A549 (cell line): ENCODE results near the gene PHGDH. TPM values are rescaled to one million over a fixed set of nuclear protein-coding genes. Genes with fewer than 3 reads are reported as not detected.

Experiments
- ATAC-seq, 2 experiments: fragments of 200-7000 bp in 1 of 2; fragments of >200 bp in 1 of 2; cut with Nextera tagmentation in 1 of 2; cut with Tn5 transposase in 1 of 2; 3 replicates each; pipeline versions ENCODE4 v1.8.0 to v1.9.1; 2018 to 2020; ENCODE audit warnings: mild to moderate bottlenecking in 1 of 2, moderate library complexity in 1 of 2
- CTCF ChIA-PET: fragments of 300-600 bp; sonication (Branson Sonifier 250); formaldehyde crosslinking; extraction: SDS; loops from one replicate; lab custom pipeline; 2021; ENCODE audit warnings: antibody characterized with exemption, inconsistent platforms; lab: Yijun Ruan, JAX
- POLR2A ChIA-PET: fragments of 350-600 bp; formaldehyde crosslinking; extraction: SDS; loops from one replicate; lab custom pipeline; 2021; ENCODE audit warnings: antibody characterized with exemption, inconsistent platforms; lab: Yijun Ruan, JAX
- DNase-seq, 2 experiments: peaks; one replicate each; pipeline versions ENCODE4 v3.0.0 to v3.0.0-alpha.2; 2011 to 2016; ENCODE audit warnings: low read depth in 1 of 2, low spot score in 1 of 2
- FAIRE-seq: peaks from 2 replicates; lab custom pipeline; 2011; peaks lifted over from hg19 to GRCh38; lab: Jason Lieb, UNC
- H3K27ac ChIP-seq, 2 experiments: fragments of >200 bp; sonication (Bioruptor Twin); formaldehyde crosslinking; 3 replicates each; pipeline ENCODE4 v1.5.1; 2016 to 2017
- H3K4me1 ChIP-seq: fragments of >200 bp; sonication (Bioruptor Twin); formaldehyde crosslinking; 3 replicates; pipeline ENCODE4 v1.6.1; 2016
- H3K4me2 ChIP-seq: fragments of >200 bp; sonication (Bioruptor Twin); formaldehyde crosslinking; 3 replicates; pipeline ENCODE4 v1.6.1; 2016
- H3K4me3 ChIP-seq: fragments of >200 bp; sonication (Bioruptor Twin); formaldehyde crosslinking; 3 replicates; pipeline ENCODE4 v1.5.1; 2016
- H3K9me3 ChIP-seq: fragments of >200 bp; sonication (Bioruptor Twin); formaldehyde crosslinking; 3 replicates; pipeline ENCODE4 v1.6.1; 2016
- BHLHE40 ChIP-seq: IDR thresholded peaks from 2 replicates; pipeline ENCODE4 v1.6.1; 2012; ENCODE audit warnings: low read depth, low read length, inconsistent platforms
- EHF ChIP-seq: fragments of 250-450 bp; sonication (Bioruptor Pico); IDR thresholded peaks from 2 replicates; pipeline ENCODE4 v1.5.0; 2020; ENCODE audit warnings: mild to moderate bottlenecking
- EHMT2 ChIP-seq: fragments of 200-600 bp; sonication (generic); IDR thresholded peaks from 2 replicates; pipeline ENCODE4 v1.6.1; 2016; ENCODE audit warnings: antibody characterized with exemption, low read depth, mild to moderate bottlenecking, moderate library complexity
- ESRRA ChIP-seq: fragments of 150-350 bp; IDR thresholded peaks from 2 replicates; pipeline ENCODE4 v1.6.1; 2014; ENCODE audit warnings: mild to moderate bottlenecking, low read length, borderline replicate concordance
- FOSB ChIP-seq: fragments of 250-450 bp; sonication (Bioruptor Pico); IDR thresholded peaks from 2 replicates; pipeline ENCODE4 v1.5.0; 2020; ENCODE audit warnings: mild to moderate bottlenecking, moderate library complexity
- FOSL2 ChIP-seq, 2 experiments: fragments of 450-650 bp in 1 of 2; fragments of >200 bp in 1 of 2; sonication (Bioruptor Twin) in 1 of 2; formaldehyde crosslinking; IDR thresholded peaks; 2 replicates each; pipeline versions ENCODE4 v1.5.0 to v1.6.1; 2016 to 2020; ENCODE audit warnings: mild to moderate bottlenecking in 1 of 2, moderate library complexity in 1 of 2
- HEYL ChIP-seq: fragments of 250-450 bp; sonication (Bioruptor Pico); IDR thresholded peaks from 2 replicates; pipeline ENCODE4 v1.8.0; 2021; ENCODE audit warnings: mild to moderate bottlenecking, moderate library complexity
- HOXB5 ChIP-seq: fragments of 250-450 bp; sonication (Bioruptor Pico); IDR thresholded peaks from 2 replicates; pipeline ENCODE4 v1.5.0; 2020; ENCODE audit warnings: mild to moderate bottlenecking, moderate library complexity
- JUNB ChIP-seq: fragments of >200 bp; sonication (Bioruptor Twin); formaldehyde crosslinking; IDR thresholded peaks from 2 replicates; pipeline ENCODE4 v1.6.1; 2016
- KDM5A ChIP-seq: fragments of 200-600 bp; sonication (generic); IDR thresholded peaks from 2 replicates; pipeline ENCODE4 v1.6.1; 2016; ENCODE audit warnings: antibody characterized with exemption, mild to moderate bottlenecking
- MYC ChIP-seq: IDR thresholded peaks from 2 replicates; pipeline ENCODE4 v1.6.1; 2012; ENCODE audit warnings: mild to moderate bottlenecking, inconsistent platforms, low read length, improper control_type of control experiment, borderline replicate concordance
- NPAS2 ChIP-seq: fragments of 250-450 bp; sonication (Bioruptor Pico); IDR thresholded peaks from 2 replicates; pipeline ENCODE4 v1.8.0; 2022; ENCODE audit warnings: mild to moderate bottlenecking, moderate library complexity, borderline replicate concordance
- NR3C1 ChIP-seq: fragments of >200 bp; sonication (Bioruptor Twin); formaldehyde crosslinking; IDR thresholded peaks from 3 replicates; pipeline ENCODE4 v1.6.1; 2017
- PHF8 ChIP-seq: fragments of 200-600 bp; sonication (generic); IDR thresholded peaks from 2 replicates; pipeline ENCODE4 v1.6.1; 2016; ENCODE audit warnings: low read depth, mild to moderate bottlenecking, antibody characterized with exemption, moderate library complexity, borderline replicate concordance
- POLR2A ChIP-seq: IDR thresholded peaks from 2 replicates; pipeline ENCODE4 v1.6.1; 2012; ENCODE audit warnings: mild to moderate bottlenecking, low read length
- POLR2AphosphoS2 ChIP-seq: conservative IDR thresholded peaks from 2 replicates; pipeline ENCODE4 v1.6.1; 2012; ENCODE audit warnings: low read length, improper control_type of control experiment, inconsistent platforms
- RAD21 ChIP-seq, 2 experiments: fragments of >200 bp in 1 of 2; sonication (Bioruptor Twin) in 1 of 2; formaldehyde crosslinking in 1 of 2; IDR thresholded peaks in 1 of 2; conservative IDR thresholded peaks in 1 of 2; 2 replicates in 1 of 2; 3 replicates in 1 of 2; pipeline ENCODE4 v1.6.1; 2012 to 2018; ENCODE audit warnings: inconsistent platforms in 1 of 2
- RFX5 ChIP-seq: fragments of 450-650 bp; IDR thresholded peaks from 2 replicates; pipeline ENCODE4 v1.7.1; 2014; ENCODE audit warnings: antibody characterized with exemption, mild to moderate bottlenecking, moderate library complexity
- RNF2 ChIP-seq: fragments of 200-600 bp; sonication (generic); IDR thresholded peaks from 2 replicates; pipeline ENCODE4 v1.6.1; 2016; ENCODE audit warnings: low read depth, mild to moderate bottlenecking, antibody characterized with exemption, moderate library complexity, borderline replicate concordance
- ZNF302 ChIP-seq: fragments of 250-450 bp; sonication (Bioruptor Pico); IDR thresholded peaks from 2 replicates; pipeline ENCODE4 v1.9.0; 2021; ENCODE audit warnings: inconsistent platforms, mild to moderate bottlenecking, moderate library complexity
- WGBS: methylation state at CpG from one replicate; pipeline ENCODE4 v1.1.6; 2017; ENCODE audit errors: missing lambda C conversion rate; 5-methylcytosine and 5-hydroxymethylcytosine counted together
- polyA plus RNA-seq, 4 experiments: library from polyadenylated mRNA; depleted of rRNA in 3 of 4; stranded (reverse); fragments of >200 nt; fragmentation: RNase III in 1 of 4; extraction: RNeasy Plus Mini Kit Qiagen cat#74134 plus additional on column Dnase treatment in 1 of 4; gene quantifications; 2 replicates in 3 of 4; 3 replicates in 1 of 4; pipeline ENCODE4 v1.2.3, GENCODE V29; 2011 to 2017
- TF ChIP-seq, protein P1 (sequence below): fragments of >200 bp; sonication (Bioruptor Twin); formaldehyde crosslinking; IDR thresholded peaks from 3 replicates; pipeline ENCODE4 v1.6.1; 2016
- TF ChIP-seq, protein P2 (sequence below): fragments of 250-450 bp; sonication (Bioruptor Pico); IDR thresholded peaks from 2 replicates; pipeline ENCODE4 v1.5.0; 2020; ENCODE audit warnings: low read depth, mild to moderate bottlenecking, moderate library complexity

Gene PHGDH
- polyA plus RNA-seq, 2 of the 4 experiments (the other 2 are of a cell fraction): 41.4 to 65.6 TPM

- no peak overlapping the region for H3K4me2 ChIP-seq
- 61% methylated on average over 6 of the region's 6 CpGs for WGBS
- TF ChIP-seq POLR2A: no peak
- no peak for TF ChIP-seq RFX5
- TF ChIP-seq KDM5A: no peak
- no peak for TF ChIP-seq JUNB
- TF ChIP-seq RNF2: no peak
- no peak for TF ChIP-seq HOXB5 (CRISPR knock-in tag)
- no peak for TF ChIP-seq ZNF302 (CRISPR knock-in tag)
- no peak for TF ChIP-seq EHMT2
- TF ChIP-seq NR3C1: no peak
- TF ChIP-seq RAD21 (conservative IDR thresholded peaks at IDR 0.05 in 1 of 2, IDR thresholded peaks at IDR 0.05 in 1 of 2): no peak
- TF ChIP-seq POLR2AphosphoS2: no peak
- no peak for TF ChIP-seq FOSL2 (IDR thresholded peaks at IDR 0.05)
- no peak for TF ChIP-seq FOSL2 (CRISPR knock-in tag; IDR thresholded peaks at IDR 0.05)
- TF ChIP-seq, protein P1, sequence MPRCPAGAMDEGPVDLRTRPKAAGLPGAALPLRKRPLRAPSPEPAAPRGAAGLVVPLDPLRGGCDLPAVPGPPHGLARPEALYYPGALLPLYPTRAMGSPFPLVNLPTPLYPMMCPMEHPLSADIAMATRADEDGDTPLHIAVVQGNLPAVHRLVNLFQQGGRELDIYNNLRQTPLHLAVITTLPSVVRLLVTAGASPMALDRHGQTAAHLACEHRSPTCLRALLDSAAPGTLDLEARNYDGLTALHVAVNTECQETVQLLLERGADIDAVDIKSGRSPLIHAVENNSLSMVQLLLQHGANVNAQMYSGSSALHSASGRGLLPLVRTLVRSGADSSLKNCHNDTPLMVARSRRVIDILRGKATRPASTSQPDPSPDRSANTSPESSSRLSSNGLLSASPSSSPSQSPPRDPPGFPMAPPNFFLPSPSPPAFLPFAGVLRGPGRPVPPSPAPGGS: no peak
- TF ChIP-seq, protein P2, sequence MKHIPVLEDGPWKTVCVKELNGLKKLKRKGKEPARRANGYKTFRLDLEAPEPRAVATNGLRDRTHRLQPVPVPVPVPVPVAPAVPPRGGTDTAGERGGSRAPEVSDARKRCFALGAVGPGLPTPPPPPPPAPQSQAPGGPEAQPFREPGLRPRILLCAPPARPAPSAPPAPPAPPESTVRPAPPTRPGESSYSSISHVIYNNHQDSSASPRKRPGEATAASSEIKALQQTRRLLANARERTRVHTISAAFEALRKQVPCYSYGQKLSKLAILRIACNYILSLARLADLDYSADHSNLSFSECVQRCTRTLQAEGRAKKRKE (CRISPR knock-in tag): no peak
- TF ChIP-seq, all 56 proteins: peak for 0
- FAIRE-seq (no peak), ATAC-seq (no peak), DNase-seq (no peak)
- Histone ChIP-seq H3K9me3 (no peaks in the 10 kb centered on the region), H3K4me3 (no peak overlapping the region), H3K4me1 (no peaks in the 10 kb centered on the region), H3K27ac (no peak overlapping the region)
- ChIA-PET CTCF (no interaction called here), POLR2A (no interaction called here)
Measured at GRCh38 chr1:119667173-119667572, 44.6 kb upstream of the PHGDH start.

GRCh38 chr1:119670898-119671297 is 40.8 kb upstream of the PHGDH start:
- Histone ChIP-seq H3K27ac (no peak overlapping the region), H3K4me2 (no peak overlapping the region), H3K4me1 (no peaks in the 10 kb centered on the region), H3K9me3 (no peaks in the 10 kb centered on the region), H3K4me3 (no peak overlapping the region)
- no peak for FAIRE-seq
- DNase-seq: no peak
- TF ChIP-seq HEYL (CRISPR knock-in tag): no peak
- no peak for TF ChIP-seq PHF8
- no peak for TF ChIP-seq MYC
- no peak for TF ChIP-seq FOSL2 (IDR thresholded peaks at IDR 0.05)
- no peak for TF ChIP-seq FOSL2 (CRISPR knock-in tag; IDR thresholded peaks at IDR 0.05)
- no peak for TF ChIP-seq NPAS2
- no peak for TF ChIP-seq BHLHE40
- TF ChIP-seq FOSB: no peak
- TF ChIP-seq, protein P1: no peak
- no peak for TF ChIP-seq ESRRA
- no peak for TF ChIP-seq KDM5A
- no peak for TF ChIP-seq EHF
- ATAC-seq: no peak
- ChIA-PET CTCF (interaction anchor here (11.6 kb wide), 1 partner anchor 55 kb away, joined by 177 read pairs; no protein-coding TSS in a partner anchor), POLR2A (no interaction called here)
- 51% methylated on average over 2 of the region's 2 CpGs for WGBS
